ENCODE data around the gene KCNK17. TPM values are rescaled to one million over a fixed set of nuclear protein-coding genes. Genes with fewer than 3 reads are reported as not detected.

Gene KCNK17
- total RNA-seq, 2 experiments from 2014 or later: not detected

- Mint-ChIP-seq H3K9me3 (no peaks in the 10 kb centered on the region), H3K27me3 (no peaks in the 10 kb centered on the region), H3K4me1 (ENCODE audit: low read depth) (peaks cover 6% of the 10 kb centered on the region), H3K36me3 (ENCODE audit: low read depth) (no peaks in the 10 kb centered on the region), H3K27ac (no peak overlapping the region), H3K4me3 (no peak overlapping the region)
- TF ChIP-seq, protein P1, sequence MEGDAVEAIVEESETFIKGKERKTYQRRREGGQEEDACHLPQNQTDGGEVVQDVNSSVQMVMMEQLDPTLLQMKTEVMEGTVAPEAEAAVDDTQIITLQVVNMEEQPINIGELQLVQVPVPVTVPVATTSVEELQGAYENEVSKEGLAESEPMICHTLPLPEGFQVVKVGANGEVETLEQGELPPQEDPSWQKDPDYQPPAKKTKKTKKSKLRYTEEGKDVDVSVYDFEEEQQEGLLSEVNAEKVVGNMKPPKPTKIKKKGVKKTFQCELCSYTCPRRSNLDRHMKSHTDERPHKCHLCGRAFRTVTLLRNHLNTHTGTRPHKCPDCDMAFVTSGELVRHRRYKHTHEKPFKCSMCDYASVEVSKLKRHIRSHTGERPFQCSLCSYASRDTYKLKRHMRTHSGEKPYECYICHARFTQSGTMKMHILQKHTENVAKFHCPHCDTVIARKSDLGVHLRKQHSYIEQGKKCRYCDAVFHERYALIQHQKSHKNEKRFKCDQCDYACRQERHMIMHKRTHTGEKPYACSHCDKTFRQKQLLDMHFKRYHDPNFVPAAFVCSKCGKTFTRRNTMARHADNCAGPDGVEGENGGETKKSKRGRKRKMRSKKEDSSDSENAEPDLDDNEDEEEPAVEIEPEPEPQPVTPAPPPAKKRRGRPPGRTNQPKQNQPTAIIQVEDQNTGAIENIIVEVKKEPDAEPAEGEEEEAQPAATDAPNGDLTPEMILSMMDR (IDR thresholded peaks at IDR 0.05): no peak
- intact Hi-C loops (cut with micrococcal nuclease): no loop called here
- ATAC-seq (no peak), DNase-seq (no peak)
- POLR2A ChIA-PET: interaction anchor here (0.8 kb wide), 1 partner anchor 17 kb away, joined by 4 read pairs; no protein-coding TSS in a partner anchor
- CTCF ChIA-PET: no interaction called here
Measured at GRCh38 chr6:39249278-39249677, 64.9 kb downstream of the KCNK17 start.

Other genes with a start within 250 kb of the KCNK17 start
- 10 to 100 TPM; 16.0 to 16.8 TPM for gene SAYSD1, start 199.2 kb downstream of the KCNK17 start, total RNA-seq
- gene KCNK5, start 84.9 kb downstream of the KCNK17 start, total RNA-seq: 10 to 100 TPM; 25.0 to 25.9 TPM
- not detected for gene KCNK16, start 8.3 kb upstream of the KCNK17 start, total RNA-seq

Measured in activated CD8-positive, alpha-beta T cell treated with anti-CD3 and anti-CD28 coated beads for 36 hours (primary cell).